Bronchial epithelial cell (primary cell): ENCODE measurements around the gene ARHGAP20. TPM values are rescaled to one million over a fixed set of nuclear protein-coding genes. Genes with fewer than 3 reads are reported as not detected.

Experiments used
- DNase-seq: peaks from one replicate; pipeline ENCODE4 v3.0.0-alpha.2; 2010; ENCODE audit warnings: low read depth
- FAIRE-seq: peaks from 2 replicates; lab custom pipeline; 2011; peaks lifted over from hg19 to GRCh38; lab: Jason Lieb, UNC
- H3K27me3 ChIP-seq: 2 replicates; pipeline ENCODE4 v1.5.1; 2011; ENCODE audit warnings: low read length; ENCODE audit not compliant: control insufficient read depth, insufficient read depth
- H3K36me3 ChIP-seq: 2 replicates; pipeline ENCODE4 v1.5.1; 2011; ENCODE audit warnings: low read length; ENCODE audit not compliant: control insufficient read depth, insufficient read depth
- H3K4me3 ChIP-seq: 2 replicates; pipeline ENCODE4 v1.5.1; 2011; ENCODE audit warnings: mild to moderate bottlenecking, low read depth, low read length, control low read depth
- total RNA-seq: library from RNA; depleted of rRNA; stranded (reverse); fragments of >200 nt; gene quantifications from 2 replicates; pipeline ENCODE4 v1.2.1, GENCODE V29; 2014
- TF ChIP-seq, protein P1 (sequence below): IDR thresholded peaks from 2 replicates; pipeline ENCODE4 v1.5.1; 2011; ENCODE audit warnings: mild to moderate bottlenecking, moderate library complexity, low read length, control low read depth, inconsistent platforms; ENCODE audit not compliant: insufficient read depth, severe bottlenecking

ARHGAP20 gene
- total RNA-seq, 1 donor from 2014 or later, result under 0.01 TPM

DNA sequence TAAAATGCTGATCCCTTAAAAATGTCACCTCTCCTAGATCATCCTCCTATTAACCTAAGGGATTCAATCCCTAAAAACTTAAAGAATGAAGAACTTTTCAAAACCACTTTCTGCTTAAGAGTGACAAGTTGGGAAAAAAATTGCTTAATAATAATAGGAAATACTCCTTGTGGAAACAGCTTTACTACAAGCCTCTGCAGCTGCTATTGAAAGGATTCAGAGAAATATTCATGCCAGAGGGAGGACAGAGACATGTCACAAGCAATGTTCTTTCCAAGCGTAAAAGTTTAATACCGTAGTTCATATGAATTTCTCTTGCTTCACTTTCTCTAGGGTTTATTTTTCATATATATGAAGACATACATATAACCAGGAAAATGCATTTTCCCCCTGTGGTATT is 98.2 kb downstream of the ARHGAP20 start:
- H3K4me3 ChIP-seq, result no peak overlapping the region
- H3K27me3 ChIP-seq, result no peaks in the 10 kb centered on the region
- H3K36me3 ChIP-seq, result no peaks in the 10 kb centered on the region
- TF ChIP-seq, protein P1, sequence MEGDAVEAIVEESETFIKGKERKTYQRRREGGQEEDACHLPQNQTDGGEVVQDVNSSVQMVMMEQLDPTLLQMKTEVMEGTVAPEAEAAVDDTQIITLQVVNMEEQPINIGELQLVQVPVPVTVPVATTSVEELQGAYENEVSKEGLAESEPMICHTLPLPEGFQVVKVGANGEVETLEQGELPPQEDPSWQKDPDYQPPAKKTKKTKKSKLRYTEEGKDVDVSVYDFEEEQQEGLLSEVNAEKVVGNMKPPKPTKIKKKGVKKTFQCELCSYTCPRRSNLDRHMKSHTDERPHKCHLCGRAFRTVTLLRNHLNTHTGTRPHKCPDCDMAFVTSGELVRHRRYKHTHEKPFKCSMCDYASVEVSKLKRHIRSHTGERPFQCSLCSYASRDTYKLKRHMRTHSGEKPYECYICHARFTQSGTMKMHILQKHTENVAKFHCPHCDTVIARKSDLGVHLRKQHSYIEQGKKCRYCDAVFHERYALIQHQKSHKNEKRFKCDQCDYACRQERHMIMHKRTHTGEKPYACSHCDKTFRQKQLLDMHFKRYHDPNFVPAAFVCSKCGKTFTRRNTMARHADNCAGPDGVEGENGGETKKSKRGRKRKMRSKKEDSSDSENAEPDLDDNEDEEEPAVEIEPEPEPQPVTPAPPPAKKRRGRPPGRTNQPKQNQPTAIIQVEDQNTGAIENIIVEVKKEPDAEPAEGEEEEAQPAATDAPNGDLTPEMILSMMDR, result no peak
- DNase-seq, result no peak
- FAIRE-seq, result no peak

DNA sequence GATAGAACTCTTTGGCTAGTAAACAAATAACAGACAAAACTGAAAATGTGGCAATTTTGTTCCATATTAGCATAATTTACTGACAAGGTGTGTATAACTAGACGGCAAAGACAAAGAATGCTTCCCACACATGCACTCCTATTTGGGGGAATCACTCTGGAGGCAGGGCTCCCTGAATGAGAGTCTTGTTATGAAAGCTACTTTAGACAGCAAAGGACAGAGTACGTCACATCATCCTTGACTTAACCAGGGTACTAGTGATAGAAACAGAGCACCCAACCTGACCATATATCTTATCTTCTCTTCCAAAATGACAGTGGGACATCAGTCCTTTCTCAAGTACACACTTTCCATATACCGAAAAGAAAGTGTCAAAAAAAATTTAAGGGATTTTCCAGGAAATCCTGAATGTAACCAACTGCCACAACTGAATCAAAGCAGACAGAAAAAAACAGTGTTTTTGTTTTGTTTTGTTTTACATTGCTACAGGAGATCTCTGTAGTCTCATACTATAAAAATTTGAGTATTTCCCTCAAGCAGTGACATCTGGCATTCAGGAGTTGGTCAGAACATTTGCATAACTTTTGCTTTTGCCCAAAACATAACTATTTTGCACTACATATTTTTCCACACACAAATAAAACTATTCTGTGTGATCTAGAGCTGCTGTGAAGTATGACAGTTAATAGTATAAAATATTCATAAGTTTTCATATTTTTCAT is 98.9 kb downstream of the ARHGAP20 start:
- DNase-seq (no peak), FAIRE-seq (no peak)
- TF ChIP-seq, protein P1, result no peak
- no peak overlapping the region for H3K4me3 ChIP-seq
- no peaks in the 10 kb centered on the region for H3K27me3 ChIP-seq
- H3K36me3 ChIP-seq, result no peaks in the 10 kb centered on the region

DNA sequence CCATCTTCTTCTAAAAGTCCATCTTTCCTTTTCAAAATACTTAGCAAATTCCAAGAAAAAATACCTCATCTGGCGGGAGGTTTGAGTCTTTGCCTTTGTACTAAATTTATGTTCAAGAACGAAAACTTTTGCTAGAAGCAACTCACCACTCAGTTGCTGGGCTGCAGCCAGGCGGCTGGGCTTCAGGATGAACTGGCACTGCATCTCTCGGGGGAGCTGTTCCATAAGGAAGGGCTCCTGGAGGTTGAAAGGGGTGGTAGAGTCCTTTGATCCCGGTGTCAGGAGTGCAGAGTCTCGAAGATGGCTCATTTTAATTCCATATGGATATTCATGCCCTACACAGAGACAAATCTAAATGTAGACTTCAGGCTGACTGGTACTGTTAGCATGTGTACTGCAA is 105.8 kb downstream of the ARHGAP20 start:
- FAIRE-seq (no peak), DNase-seq (no peak)
- TF ChIP-seq, protein P1, result no peak
- no peaks in the 10 kb centered on the region for H3K27me3 ChIP-seq
- no peak overlapping the region for H3K4me3 ChIP-seq
- no peaks in the 10 kb centered on the region for H3K36me3 ChIP-seq

DNA sequence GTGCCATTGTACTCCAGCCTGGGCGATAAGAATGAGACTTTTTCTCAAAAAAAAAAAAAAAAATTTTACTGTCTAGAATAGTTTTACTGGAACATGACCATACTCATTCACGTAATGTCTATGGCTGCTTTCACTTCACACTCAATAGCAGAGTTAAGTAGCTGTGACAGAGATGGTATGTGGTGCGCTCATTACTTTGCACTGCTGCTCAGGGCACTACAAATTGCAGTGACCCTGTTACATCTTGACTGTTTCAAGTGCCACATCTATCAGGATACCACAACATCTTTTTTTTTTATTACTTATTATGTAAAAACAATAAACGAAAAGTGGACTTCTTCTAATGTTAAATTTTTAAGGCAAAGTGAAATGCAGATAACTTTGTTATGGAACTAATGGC is 110.3 kb downstream of the ARHGAP20 start:
- TF ChIP-seq, protein P1, result no peak
- no peak for FAIRE-seq
- Histone ChIP-seq H3K36me3 (no peaks in the 10 kb centered on the region), H3K27me3 (no peaks in the 10 kb centered on the region), H3K4me3 (no peak overlapping the region)
- DNase-seq, result no peak

DNA sequence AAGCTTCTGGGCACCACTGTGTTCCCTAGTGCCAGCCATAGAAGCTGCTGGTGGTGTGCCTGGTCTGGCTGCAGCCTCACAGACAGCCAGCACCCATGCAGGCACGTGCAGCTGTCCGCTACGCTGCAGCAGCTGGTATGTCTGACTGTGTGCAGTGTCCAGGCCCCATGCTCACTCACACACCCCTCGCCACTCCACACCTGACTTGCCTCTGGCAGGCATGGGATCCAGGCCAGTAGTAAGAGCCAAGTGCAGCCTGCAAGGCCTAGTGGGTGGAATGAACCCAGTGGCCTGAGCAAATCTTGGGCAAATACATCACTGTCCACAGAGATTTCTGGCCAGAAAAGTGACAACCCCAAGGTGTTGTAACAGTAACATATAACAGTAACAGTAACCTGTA is 111.9 kb downstream of the ARHGAP20 start:
- TF ChIP-seq, protein P1, result no peak
- Histone ChIP-seq H3K27me3 (no peaks in the 10 kb centered on the region), H3K36me3 (no peaks in the 10 kb centered on the region), H3K4me3 (no peak overlapping the region)
- no peak for DNase-seq
- FAIRE-seq, result no peak

DNA sequence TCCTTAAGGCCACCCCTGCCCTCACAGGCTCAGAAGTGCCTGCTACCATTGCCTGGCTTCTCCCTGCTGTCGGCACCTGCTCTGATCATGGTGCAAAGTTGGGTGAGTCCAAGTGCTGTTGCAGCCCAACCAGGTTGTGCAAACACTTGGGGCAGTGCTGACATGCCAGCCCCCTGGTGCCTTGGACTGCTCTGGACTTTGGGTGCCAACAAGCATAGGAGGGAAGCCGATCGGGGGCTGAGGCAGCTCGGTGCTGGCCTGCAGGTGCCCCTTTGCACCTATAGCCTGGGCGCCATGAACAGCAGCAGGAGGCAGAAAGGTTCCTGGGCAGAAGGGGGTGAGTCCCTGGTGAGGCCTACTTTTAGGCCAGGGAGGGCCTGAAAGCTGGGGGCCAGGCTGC is 113.0 kb downstream of the ARHGAP20 start:
- FAIRE-seq (no peak), DNase-seq (no peak)
- Histone ChIP-seq H3K4me3 (no peak overlapping the region), H3K27me3 (no peaks in the 10 kb centered on the region), H3K36me3 (no peaks in the 10 kb centered on the region)
- TF ChIP-seq, protein P1, result no peak
